GM19438 (cell line): ENCODE data around the gene SYMPK.
"Not testable (repeated sequence)": the region's sequence is repeated elsewhere in the genome, so short reads cannot be mapped to it uniquely, and the experiment has no call there.

Source experiments
- ATAC-seq: cut with Tn5 transposase; IDR thresholded peaks from one replicate; pipeline ENCODE4 v1.9.1; 2021; ENCODE audit warnings: low read depth; ENCODE audit not compliant: unreplicated experiment

Gene SYMPK

GRCh38 chr19:45870798-45871197 lies 7.9 kb upstream of the SYMPK start:
- ATAC-seq, result no peak

- not testable (repeated sequence) for ATAC-seq
Observed at GRCh38 chr19:45867241-45867640, 4.3 kb upstream of the SYMPK start.

GRCh38 chr19:45866400-45867176 lies 3.6 kb upstream of the SYMPK start:
- ATAC-seq, result no peak

GRCh38 chr19:45865269-45865948 lies 2.5 kb upstream of the SYMPK start:
- no peak for ATAC-seq

- ATAC-seq, result no peak
Observed at GRCh38 chr19:45864629-45865082, 1.7 kb upstream of the SYMPK start.

GRCh38 chr19:45863840-45864628 lies 1.1 kb upstream of the SYMPK start, which contains the start of gene FOXA3:
Gene FOXA3, plus strand, starts transcription at chr19:45864326. Its CDS starts 131 bp downstream, at chr19:45864457.
- no peak for ATAC-seq

- ATAC-seq, result no peak
Observed at GRCh38 chr19:45863335-45863839, 440 bp upstream of the SYMPK start.

- no peak for ATAC-seq
Observed at GRCh38 chr19:45862271-45862563, 730 bp downstream of the SYMPK start.

GRCh38 chr19:45860359-45861259 lies 2.3 kb downstream of the SYMPK start:
- ATAC-seq, result no peak

- no peak for ATAC-seq
Observed at GRCh38 chr19:45854167-45854778, 8.7 kb downstream of the SYMPK start.

GRCh38 chr19:45852983-45853382 lies 10.0 kb downstream of the SYMPK start:
- no peak for ATAC-seq

GRCh38 chr19:45852145-45852750 lies 10.7 kb downstream of the SYMPK start:
- ATAC-seq, result no peak

GRCh38 chr19:45848922-45849321 lies 14.0 kb downstream of the SYMPK start:
- ATAC-seq, result no peak

- no peak for ATAC-seq
Observed at GRCh38 chr19:45847663-45848062, 15.3 kb downstream of the SYMPK start.

GRCh38 chr19:45842198-45842597 lies 20.7 kb downstream of the SYMPK start:
- ATAC-seq, result no peak

- no peak for ATAC-seq
Observed at GRCh38 chr19:45834970-45835369, 28.0 kb downstream of the SYMPK start.

GRCh38 chr19:45828945-45829344 lies 34.0 kb downstream of the SYMPK start:
- ATAC-seq, result no peak

- ATAC-seq, result no peak
Observed at GRCh38 chr19:45828523-45828922, 34.4 kb downstream of the SYMPK start.

GRCh38 chr19:45827459-45828093 lies 35.4 kb downstream of the SYMPK start:
- ATAC-seq, result no peak
